Measurements from ENCODE around the gene AP3B1. TPM values are rescaled to one million over a fixed set of nuclear protein-coding genes. Genes with fewer than 3 reads are reported as not detected.

AP3B1 gene
- total RNA-seq, 1 experiment from 2014 or later, result 41.8 TPM

DNA sequence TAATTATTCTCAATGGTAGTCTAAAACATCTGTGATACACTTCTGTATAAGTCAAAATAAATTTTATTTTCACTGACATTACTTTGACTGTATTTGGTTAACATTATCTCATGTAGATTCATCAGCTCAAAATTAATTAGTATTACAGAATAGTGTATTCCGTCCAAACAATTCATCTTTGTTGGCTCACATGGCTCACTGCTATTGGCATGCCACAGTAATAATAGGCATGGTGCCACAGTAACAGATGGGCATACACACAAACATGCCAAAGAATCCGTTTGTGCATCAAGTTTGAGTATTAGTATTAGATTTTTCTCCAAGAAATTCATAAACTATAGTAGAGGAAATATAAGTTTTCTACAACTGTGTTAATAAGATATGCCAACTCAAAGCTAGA is 14.2 kb downstream of the AP3B1 start:
- Histone ChIP-seq H2BK12ac (ENCODE audit: insufficient read length, low read depth, low read length) (no peak overlapping the region), H4K20me1 (ENCODE audit: control insufficient read depth, insufficient read depth, insufficient read length) (no peaks in the 10 kb centered on the region), H3K23ac (ENCODE audit: insufficient read length, low read depth, low read length) (no peak overlapping the region), H2AK5ac (ENCODE audit: insufficient read length, low read length) (no peak overlapping the region), H2BK15ac (ENCODE audit: low read depth, low read length) (no peak overlapping the region), H3K56ac (ENCODE audit: insufficient read length, low read depth, low read length) (no peak overlapping the region), H3K23me2 (ENCODE audit: insufficient read length, low read depth, low read length, poor library complexity, severe bottlenecking) (no peaks in the 10 kb centered on the region), H3K14ac (ENCODE audit: insufficient read depth, low read length) (no peak overlapping the region), H3K4me2 (ENCODE audit: insufficient read depth, insufficient read length, low read length) (no peak overlapping the region), H4K5ac (ENCODE audit: insufficient read length, low read depth, low read length) (no peak overlapping the region), H4K91ac (ENCODE audit: insufficient read length, low read depth, low read length) (no peak overlapping the region), H3K4me1 (ENCODE audit: insufficient read depth, low read length) (peaks cover 2% of the 10 kb centered on the region; the same call in 1 of the 2 replicates), H2AFZ (ENCODE audit: low read length) (no peak overlapping the region), H3K18ac (ENCODE audit: insufficient read length, low read depth, low read length) (no peak overlapping the region), H3K4ac (ENCODE audit: low read depth, low read length) (no peak overlapping the region), H2BK120ac (ENCODE audit: low read depth, low read length, poor library complexity, severe bottlenecking) (no peak overlapping the region), H3K27me3 (ENCODE audit: insufficient read depth, low read length) (no peaks in the 10 kb centered on the region), H3K27ac (ENCODE audit: insufficient read length, low read depth, low read length) (no peak overlapping the region), H3K79me1 (ENCODE audit: insufficient read depth, low read depth, low read length, poor library complexity, severe bottlenecking) (peaks cover 4% of the 10 kb centered on the region), H3T11ph (ENCODE audit: low read length) (no peak overlapping the region), H4K8ac (replicated peaks; ENCODE audit: insufficient read length, low read depth, low read length) (no peak overlapping the region), H2BK20ac (ENCODE audit: low read depth, low read length, poor library complexity, severe bottlenecking) (no peak overlapping the region), H2BK5ac (ENCODE audit: insufficient read length, low read length) (no peak overlapping the region), H3K9ac (ENCODE audit: extremely low read depth, insufficient read length, low read length) (no peak overlapping the region), H3K79me2 (ENCODE audit: insufficient read depth, low read length) (peaks cover 4% of the 10 kb centered on the region; the same call in 1 of the 2 replicates), H3K9me3 (ENCODE audit: control insufficient read depth, low read depth, low read length) (no peaks in the 10 kb centered on the region)
- H3K27me3 Mint-ChIP-seq (ENCODE audit: low read depth), result no peaks in the 10 kb centered on the region
- peaks cover 22 to 24% of the 10 kb centered on the region in 2 experiments for H3K4me1 Mint-ChIP-seq
- no peak overlapping the region for H3K4me3 Mint-ChIP-seq
- no CpG with 5 or more reads among the region's 2 CpGs for WGBS (ENCODE audit: extremely low coverage, insufficient read length, low lambda C conversion rate)
- H3K9me3 Mint-ChIP-seq, result no peaks in the 10 kb centered on the region
- TF ChIP-seq, protein P1, sequence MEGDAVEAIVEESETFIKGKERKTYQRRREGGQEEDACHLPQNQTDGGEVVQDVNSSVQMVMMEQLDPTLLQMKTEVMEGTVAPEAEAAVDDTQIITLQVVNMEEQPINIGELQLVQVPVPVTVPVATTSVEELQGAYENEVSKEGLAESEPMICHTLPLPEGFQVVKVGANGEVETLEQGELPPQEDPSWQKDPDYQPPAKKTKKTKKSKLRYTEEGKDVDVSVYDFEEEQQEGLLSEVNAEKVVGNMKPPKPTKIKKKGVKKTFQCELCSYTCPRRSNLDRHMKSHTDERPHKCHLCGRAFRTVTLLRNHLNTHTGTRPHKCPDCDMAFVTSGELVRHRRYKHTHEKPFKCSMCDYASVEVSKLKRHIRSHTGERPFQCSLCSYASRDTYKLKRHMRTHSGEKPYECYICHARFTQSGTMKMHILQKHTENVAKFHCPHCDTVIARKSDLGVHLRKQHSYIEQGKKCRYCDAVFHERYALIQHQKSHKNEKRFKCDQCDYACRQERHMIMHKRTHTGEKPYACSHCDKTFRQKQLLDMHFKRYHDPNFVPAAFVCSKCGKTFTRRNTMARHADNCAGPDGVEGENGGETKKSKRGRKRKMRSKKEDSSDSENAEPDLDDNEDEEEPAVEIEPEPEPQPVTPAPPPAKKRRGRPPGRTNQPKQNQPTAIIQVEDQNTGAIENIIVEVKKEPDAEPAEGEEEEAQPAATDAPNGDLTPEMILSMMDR (conservative IDR thresholded peaks at IDR 0.05), result no peak
- peaks cover 0 to 5% (median 2%) of the 10 kb centered on the region in 3 experiments; a peak in 1 of 7 replicates for H3K36me3 Mint-ChIP-seq (ENCODE audit: insufficient read depth in 1 of 3, low read depth in 3 of 3)
- no peak for DNase-seq
- no peak overlapping the region for H3K27ac Mint-ChIP-seq

Measured in H9 (cell line).